Mammary epithelial cell (primary cell): Measurements from ENCODE around the gene ATG7.

ENCODE experiments used
- CTCF ChIP-seq, 2 donors: IDR thresholded peaks in 1 of 2; conservative IDR thresholded peaks in 1 of 2; 2 replicates each; pipeline ENCODE4 v1.5.1; 2011 to 2012; ENCODE audit warnings: inconsistent platforms in 2 of 2, low read length in 2 of 2, mild to moderate bottlenecking in 2 of 2, control low read depth in 1 of 2, low read depth in 1 of 2; ENCODE audit not compliant: insufficient read depth in 1 of 2; ENCODE audit errors: extremely low read depth in 1 of 2
- EZH2 ChIP-seq: IDR thresholded peaks from 2 replicates; pipeline ENCODE4 v1.6.1; 2012; ENCODE audit warnings: low read length, inconsistent platforms, borderline replicate concordance

DNA sequence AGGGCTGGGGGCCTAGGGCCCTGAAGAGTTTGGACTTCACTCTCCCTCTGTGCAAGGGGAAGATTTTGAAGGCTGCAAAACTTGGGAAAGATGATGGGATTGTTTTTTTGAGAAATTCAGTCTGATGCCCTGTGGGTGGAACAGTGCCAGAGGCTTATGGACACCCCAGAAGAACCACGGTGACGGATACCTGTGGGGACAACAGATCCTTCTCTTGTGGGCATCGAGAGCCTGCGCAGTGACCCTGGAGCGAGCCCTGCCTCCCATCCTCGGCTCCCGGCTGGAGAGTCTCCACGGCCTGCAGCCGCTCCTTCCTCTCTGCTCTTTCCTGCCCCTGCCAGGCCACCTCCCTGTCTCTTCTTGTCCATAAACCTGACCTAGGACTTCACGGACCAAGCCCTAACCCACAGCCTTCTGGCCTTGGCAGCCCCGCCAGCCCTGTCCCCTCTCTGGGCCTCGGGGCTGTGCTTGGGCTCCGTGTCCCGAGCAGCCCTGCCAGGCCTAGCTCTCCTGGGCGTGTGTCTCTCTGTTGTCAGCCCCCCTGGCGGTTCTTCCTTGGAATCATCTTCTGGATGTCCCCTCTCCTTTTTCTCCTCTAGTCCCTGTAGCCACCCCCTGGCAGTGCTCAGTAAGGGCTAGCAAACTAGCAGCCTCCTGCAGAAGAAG, 273.1 kb downstream of the ATG7 start:
- TF ChIP-seq CTCF (conservative IDR thresholded peaks at IDR 0.05 in 1 of 2, IDR thresholded peaks at IDR 0.05 in 1 of 2; ENCODE audit: extremely low read depth in 1 of 2, insufficient read depth in 1 of 2, low read depth in 1 of 2, low read length in 2 of 2) (no peak), EZH2 (no peak)
